Measurements from ENCODE around the gene RPL27A.

The RPL27A gene

DNA sequence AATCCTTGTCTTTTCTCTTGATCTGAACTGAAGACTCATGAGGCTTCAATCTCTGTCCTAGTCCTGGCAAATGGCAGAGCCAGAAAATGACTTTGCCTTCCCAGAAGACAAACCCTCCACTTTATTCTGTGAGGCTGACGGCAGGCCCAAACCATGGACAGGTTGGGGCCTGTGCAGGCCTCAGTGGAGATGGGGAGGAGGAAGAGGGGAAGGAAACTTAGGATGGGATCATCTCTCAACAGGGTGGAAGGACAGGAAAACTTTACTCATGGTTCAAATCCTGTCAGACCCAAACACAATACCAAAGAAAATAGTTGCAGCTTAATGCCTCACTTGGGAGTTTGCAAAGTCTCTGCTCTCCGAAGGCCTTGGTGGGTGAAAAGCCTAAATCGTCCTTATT, 9.8 kb downstream of the RPL27A start:
- DNase-seq (ENCODE audit: low spot score) = no peak
- TF ChIP-seq, protein P1, sequence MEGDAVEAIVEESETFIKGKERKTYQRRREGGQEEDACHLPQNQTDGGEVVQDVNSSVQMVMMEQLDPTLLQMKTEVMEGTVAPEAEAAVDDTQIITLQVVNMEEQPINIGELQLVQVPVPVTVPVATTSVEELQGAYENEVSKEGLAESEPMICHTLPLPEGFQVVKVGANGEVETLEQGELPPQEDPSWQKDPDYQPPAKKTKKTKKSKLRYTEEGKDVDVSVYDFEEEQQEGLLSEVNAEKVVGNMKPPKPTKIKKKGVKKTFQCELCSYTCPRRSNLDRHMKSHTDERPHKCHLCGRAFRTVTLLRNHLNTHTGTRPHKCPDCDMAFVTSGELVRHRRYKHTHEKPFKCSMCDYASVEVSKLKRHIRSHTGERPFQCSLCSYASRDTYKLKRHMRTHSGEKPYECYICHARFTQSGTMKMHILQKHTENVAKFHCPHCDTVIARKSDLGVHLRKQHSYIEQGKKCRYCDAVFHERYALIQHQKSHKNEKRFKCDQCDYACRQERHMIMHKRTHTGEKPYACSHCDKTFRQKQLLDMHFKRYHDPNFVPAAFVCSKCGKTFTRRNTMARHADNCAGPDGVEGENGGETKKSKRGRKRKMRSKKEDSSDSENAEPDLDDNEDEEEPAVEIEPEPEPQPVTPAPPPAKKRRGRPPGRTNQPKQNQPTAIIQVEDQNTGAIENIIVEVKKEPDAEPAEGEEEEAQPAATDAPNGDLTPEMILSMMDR (IDR thresholded peaks at IDR 0.05; ENCODE audit: poor library complexity, severe bottlenecking) = no peak
- Histone ChIP-seq H3K4me3 (ENCODE audit: severe bottlenecking) (no peak overlapping the region), H3K27ac (ENCODE audit: poor library complexity, severe bottlenecking) (no peak overlapping the region), H3K4me1 (ENCODE audit: insufficient read depth, poor library complexity, severe bottlenecking) (peaks cover 20% of the 10 kb centered on the region), H3K9me3 (ENCODE audit: severe bottlenecking) (no peaks in the 10 kb centered on the region), H3K27me3 (ENCODE audit: insufficient read depth, poor library complexity, severe bottlenecking) (no peaks in the 10 kb centered on the region), H3K36me3 (ENCODE audit: low read depth) (peaks cover 71% of the 10 kb centered on the region)
- ATAC-seq (ENCODE audit: low read depth) = no peak

DNA sequence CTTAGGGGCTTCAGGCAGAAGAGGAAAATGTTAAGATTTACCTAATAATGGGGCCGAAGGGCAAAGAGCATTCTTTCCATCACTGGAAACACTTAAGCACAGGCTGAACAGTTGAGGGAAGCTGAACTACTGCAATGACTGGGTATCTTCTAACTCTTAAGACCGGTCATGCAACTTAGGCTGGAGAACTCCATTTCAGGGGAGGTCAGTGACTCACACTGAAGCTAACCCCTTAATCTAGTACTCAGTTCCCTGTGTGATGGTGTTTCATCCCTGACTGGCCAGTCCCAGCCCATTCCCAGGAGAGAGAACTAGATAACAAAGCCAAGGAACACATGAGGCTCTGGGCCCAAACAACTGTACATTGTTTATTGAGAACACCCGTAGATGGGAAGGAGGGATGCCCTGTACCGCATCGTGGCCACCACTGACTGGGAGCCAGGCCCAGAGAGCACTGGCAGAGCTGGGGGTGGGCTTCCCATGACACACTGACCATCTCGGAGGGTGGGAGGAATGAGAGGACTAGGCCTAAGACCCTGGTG, 10.5 kb downstream of the RPL27A start:
- H3K9me3 ChIP-seq (ENCODE audit: severe bottlenecking) = no peaks in the 10 kb centered on the region
- no peak overlapping the region for H3K4me3 ChIP-seq (ENCODE audit: severe bottlenecking)
- TF ChIP-seq, protein P1 (IDR thresholded peaks at IDR 0.05; ENCODE audit: poor library complexity, severe bottlenecking) = no peak
- DNase-seq (ENCODE audit: low spot score) (no peak), ATAC-seq (ENCODE audit: low read depth) (no peak)
- peaks cover 13% of the 10 kb centered on the region for H3K4me1 ChIP-seq (ENCODE audit: insufficient read depth, poor library complexity, severe bottlenecking)
- no peak overlapping the region for H3K27ac ChIP-seq (ENCODE audit: poor library complexity, severe bottlenecking)
- peaks cover 72% of the 10 kb centered on the region for H3K36me3 ChIP-seq (ENCODE audit: low read depth)
- no peaks in the 10 kb centered on the region for H3K27me3 ChIP-seq (ENCODE audit: insufficient read depth, poor library complexity, severe bottlenecking)

GRCh38 chr11:8693555-8693954, 11.0 kb downstream of the RPL27A start:
- no peaks in the 10 kb centered on the region for H3K27me3 ChIP-seq (ENCODE audit: insufficient read depth, poor library complexity, severe bottlenecking)
- no peak overlapping the region for H3K27ac ChIP-seq (ENCODE audit: poor library complexity, severe bottlenecking)
- TF ChIP-seq, protein P1 (IDR thresholded peaks at IDR 0.05; ENCODE audit: poor library complexity, severe bottlenecking) = no peak
- ATAC-seq (ENCODE audit: low read depth) = no peak
- DNase-seq (ENCODE audit: low spot score) = peak; percentile 31
- no peaks in the 10 kb centered on the region for H3K9me3 ChIP-seq (ENCODE audit: severe bottlenecking)
- no peak overlapping the region for H3K4me3 ChIP-seq (ENCODE audit: severe bottlenecking)
- H3K4me1 ChIP-seq (ENCODE audit: insufficient read depth, poor library complexity, severe bottlenecking) = peaks cover 11% of the 10 kb centered on the region
- H3K36me3 ChIP-seq (ENCODE audit: low read depth) = peaks cover 76% of the 10 kb centered on the region

DNA sequence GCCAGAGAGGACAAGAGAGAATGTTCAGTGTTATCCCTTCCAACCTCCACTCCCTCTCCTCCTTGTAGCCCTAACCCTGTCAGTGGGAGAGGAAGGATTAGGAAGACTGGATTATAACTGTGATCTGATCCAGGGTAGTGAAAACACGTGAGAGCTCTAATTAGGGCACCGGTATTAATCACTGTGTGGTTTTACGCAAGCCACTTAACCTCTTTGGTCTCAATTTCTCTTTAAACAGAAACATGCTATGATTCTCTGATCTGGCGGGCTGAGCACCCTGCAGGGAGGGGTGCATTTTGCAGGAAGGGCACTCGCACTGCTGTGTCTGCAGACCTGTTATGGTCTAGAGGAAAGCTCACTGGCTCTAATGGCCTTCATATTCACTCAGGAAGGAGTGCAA, 11.5 kb downstream of the RPL27A start:
- Histone ChIP-seq H3K4me1 (ENCODE audit: insufficient read depth, poor library complexity, severe bottlenecking) (peaks cover 11% of the 10 kb centered on the region), H3K9me3 (ENCODE audit: severe bottlenecking) (no peaks in the 10 kb centered on the region), H3K36me3 (ENCODE audit: low read depth) (peaks cover 82% of the 10 kb centered on the region), H3K27ac (ENCODE audit: poor library complexity, severe bottlenecking) (no peak overlapping the region), H3K27me3 (ENCODE audit: insufficient read depth, poor library complexity, severe bottlenecking) (no peaks in the 10 kb centered on the region), H3K4me3 (ENCODE audit: severe bottlenecking) (no peak overlapping the region)
- no peak for DNase-seq (ENCODE audit: low spot score)
- TF ChIP-seq, protein P1 (IDR thresholded peaks at IDR 0.05; ENCODE audit: poor library complexity, severe bottlenecking) = no peak
- ATAC-seq (ENCODE audit: low read depth) = no peak

DNA sequence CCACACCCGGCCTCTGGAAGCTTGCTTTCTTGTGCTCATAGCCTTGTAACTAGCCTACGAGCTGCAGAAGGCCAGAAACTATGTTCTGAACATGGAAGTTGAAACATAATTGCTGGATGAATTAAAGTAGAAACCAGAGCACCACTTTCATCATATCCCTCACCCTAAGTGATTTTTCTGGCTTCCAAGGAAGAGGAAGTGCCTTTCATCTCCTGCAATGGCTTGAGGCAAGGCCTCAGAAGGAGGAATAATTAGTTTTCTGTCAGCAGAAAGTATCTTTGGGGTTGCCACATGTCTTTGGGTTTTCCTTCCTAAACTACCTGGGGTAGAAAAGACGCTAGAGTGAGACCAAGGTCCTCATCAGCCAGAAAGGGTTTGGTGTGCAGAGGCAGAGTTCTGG, 14.5 kb downstream of the RPL27A start:
- peaks cover 96% of the 10 kb centered on the region for H3K36me3 ChIP-seq (ENCODE audit: low read depth)
- H3K27ac ChIP-seq (ENCODE audit: poor library complexity, severe bottlenecking) = no peak overlapping the region
- H3K4me1 ChIP-seq (ENCODE audit: insufficient read depth, poor library complexity, severe bottlenecking) = peaks cover 9% of the 10 kb centered on the region
- H3K9me3 ChIP-seq (ENCODE audit: severe bottlenecking) = no peaks in the 10 kb centered on the region
- no peak overlapping the region for H3K4me3 ChIP-seq (ENCODE audit: severe bottlenecking)
- no peaks in the 10 kb centered on the region for H3K27me3 ChIP-seq (ENCODE audit: insufficient read depth, poor library complexity, severe bottlenecking)
- no peak for DNase-seq (ENCODE audit: low spot score)
- ATAC-seq (ENCODE audit: low read depth) = no peak
- TF ChIP-seq, protein P1 (IDR thresholded peaks at IDR 0.05; ENCODE audit: poor library complexity, severe bottlenecking) = no peak
